ENCODE results near the gene FGD5.

FGD5 gene

GRCh38 chr3:14789640-14790285, 29.0 kb upstream of the FGD5 start:
- Histone ChIP-seq H3K4me3 (ENCODE audit: low read depth in 1 of 2, low read length in 2 of 2) (no peak overlapping the region), H3K27me3 (ENCODE audit: insufficient read depth, low read length, poor library complexity) (peaks cover 5% of the 10 kb centered on the region), H4K20me1 (ENCODE audit: insufficient read depth, low read length) (no peaks in the 10 kb centered on the region), H3K36me3 (ENCODE audit: insufficient read depth, low read length) (no peaks in the 10 kb centered on the region), H2AFZ (ENCODE audit: low read depth, low read length) (peak overlapping the region; percentile 33; the same call in 1 of the 2 replicates), H3K4me2 (ENCODE audit: insufficient read depth, low read length) (no peak overlapping the region), H3K9ac (ENCODE audit: low read depth, low read length) (no peak overlapping the region), H3K9me3 (ENCODE audit: insufficient read depth, low read length, severe bottlenecking) (no peaks in the 10 kb centered on the region), H3K27ac (ENCODE audit: low read length) (peak overlapping the region; percentile 13; the same call in 1 of the 2 replicates), H3K79me2 (ENCODE audit: insufficient read depth, low read length) (no peaks in the 10 kb centered on the region), H3K4me1 (ENCODE audit: insufficient read depth, low read length) (no peaks in the 10 kb centered on the region)
- no peak for ATAC-seq (ENCODE audit: insufficient read depth, low read depth)
- TF ChIP-seq, protein P1, sequence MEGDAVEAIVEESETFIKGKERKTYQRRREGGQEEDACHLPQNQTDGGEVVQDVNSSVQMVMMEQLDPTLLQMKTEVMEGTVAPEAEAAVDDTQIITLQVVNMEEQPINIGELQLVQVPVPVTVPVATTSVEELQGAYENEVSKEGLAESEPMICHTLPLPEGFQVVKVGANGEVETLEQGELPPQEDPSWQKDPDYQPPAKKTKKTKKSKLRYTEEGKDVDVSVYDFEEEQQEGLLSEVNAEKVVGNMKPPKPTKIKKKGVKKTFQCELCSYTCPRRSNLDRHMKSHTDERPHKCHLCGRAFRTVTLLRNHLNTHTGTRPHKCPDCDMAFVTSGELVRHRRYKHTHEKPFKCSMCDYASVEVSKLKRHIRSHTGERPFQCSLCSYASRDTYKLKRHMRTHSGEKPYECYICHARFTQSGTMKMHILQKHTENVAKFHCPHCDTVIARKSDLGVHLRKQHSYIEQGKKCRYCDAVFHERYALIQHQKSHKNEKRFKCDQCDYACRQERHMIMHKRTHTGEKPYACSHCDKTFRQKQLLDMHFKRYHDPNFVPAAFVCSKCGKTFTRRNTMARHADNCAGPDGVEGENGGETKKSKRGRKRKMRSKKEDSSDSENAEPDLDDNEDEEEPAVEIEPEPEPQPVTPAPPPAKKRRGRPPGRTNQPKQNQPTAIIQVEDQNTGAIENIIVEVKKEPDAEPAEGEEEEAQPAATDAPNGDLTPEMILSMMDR (IDR thresholded peaks at IDR 0.05; ENCODE audit: borderline replicate concordance, extremely low read depth, low read length, poor library complexity, severe bottlenecking) = no peak
- TF ChIP-seq EZH2 (IDR thresholded peaks at IDR 0.05; ENCODE audit: borderline replicate concordance, low read depth, low read length, severe bottlenecking) = no peak
- no peak for DNase-seq

GRCh38 chr3:14791343-14791945, 27.3 kb upstream of the FGD5 start:
- no peaks in the 10 kb centered on the region for H3K36me3 ChIP-seq (ENCODE audit: insufficient read depth, low read length)
- no peaks in the 10 kb centered on the region for H4K20me1 ChIP-seq (ENCODE audit: insufficient read depth, low read length)
- TF ChIP-seq EZH2 (IDR thresholded peaks at IDR 0.05; ENCODE audit: borderline replicate concordance, low read depth, low read length, severe bottlenecking) = no peak
- TF ChIP-seq, protein P1 (IDR thresholded peaks at IDR 0.05; ENCODE audit: borderline replicate concordance, extremely low read depth, low read length, poor library complexity, severe bottlenecking) = peak; percentile 70
- no peaks in the 10 kb centered on the region for H3K79me2 ChIP-seq (ENCODE audit: insufficient read depth, low read length)
- no peak overlapping the region for H2AFZ ChIP-seq (ENCODE audit: low read depth, low read length)
- H3K4me1 ChIP-seq (ENCODE audit: insufficient read depth, low read length) = no peaks in the 10 kb centered on the region
- H3K9me3 ChIP-seq (ENCODE audit: insufficient read depth, low read length, severe bottlenecking) = no peaks in the 10 kb centered on the region
- H3K4me2 ChIP-seq (ENCODE audit: insufficient read depth, low read length) = no peak overlapping the region
- peaks cover 5% of the 10 kb centered on the region for H3K27me3 ChIP-seq (ENCODE audit: insufficient read depth, low read length, poor library complexity)
- H3K4me3 ChIP-seq (ENCODE audit: low read depth in 1 of 2, low read length in 2 of 2) = no peak overlapping the region
- peak overlapping the region; percentile 34; the same call in 1 of the 2 replicates for H3K27ac ChIP-seq (ENCODE audit: low read length)
- DNase-seq (peak; percentile 46), ATAC-seq (ENCODE audit: insufficient read depth, low read depth) (peak; percentile 61)
- no peak overlapping the region for H3K9ac ChIP-seq (ENCODE audit: low read depth, low read length)

- no peak for DNase-seq
- H3K79me2 ChIP-seq (ENCODE audit: insufficient read depth, low read length) = no peaks in the 10 kb centered on the region
- H3K4me2 ChIP-seq (ENCODE audit: insufficient read depth, low read length) = no peak overlapping the region
- no peak overlapping the region for H3K4me3 ChIP-seq (ENCODE audit: low read depth in 1 of 2, low read length in 2 of 2)
- H3K27ac ChIP-seq (ENCODE audit: low read length) = no peak overlapping the region
- no peak overlapping the region for H3K9ac ChIP-seq (ENCODE audit: low read depth, low read length)
- H3K9me3 ChIP-seq (ENCODE audit: insufficient read depth, low read length, severe bottlenecking) = no peaks in the 10 kb centered on the region
- no peaks in the 10 kb centered on the region for H4K20me1 ChIP-seq (ENCODE audit: insufficient read depth, low read length)
- no peak for ATAC-seq (ENCODE audit: insufficient read depth, low read depth)
- H2AFZ ChIP-seq (ENCODE audit: low read depth, low read length) = no peak overlapping the region
- H3K36me3 ChIP-seq (ENCODE audit: insufficient read depth, low read length) = no peaks in the 10 kb centered on the region
- H3K4me1 ChIP-seq (ENCODE audit: insufficient read depth, low read length) = no peaks in the 10 kb centered on the region
- TF ChIP-seq EZH2 (IDR thresholded peaks at IDR 0.05; ENCODE audit: borderline replicate concordance, low read depth, low read length, severe bottlenecking) = no peak
- TF ChIP-seq, protein P1 (IDR thresholded peaks at IDR 0.05; ENCODE audit: borderline replicate concordance, extremely low read depth, low read length, poor library complexity, severe bottlenecking) = no peak
- H3K27me3 ChIP-seq (ENCODE audit: insufficient read depth, low read length, poor library complexity) = peaks cover 5% of the 10 kb centered on the region
Measured at GRCh38 chr3:14792691-14793121, 26.1 kb upstream of the FGD5 start.

Measured in DND-41 (cell line).